ENCODE data around the gene SORT1.
A peak's percentile ranks its signal among the peaks of the same experiment; 100 is the strongest.
"Not testable (repeated sequence)": the region's sequence is repeated elsewhere in the genome, so short reads cannot be mapped to it uniquely, and the experiment has no call there.

SORT1 gene

GRCh38 chr1:109299558-109300343 lies 98.0 kb downstream of the SORT1 start:
- no peak for DNase-seq (ENCODE audit: low read depth in 3 of 3)

- peak in 1 of 3 donors; percentile 20 for DNase-seq (ENCODE audit: low read depth in 3 of 3)
Observed at GRCh38 chr1:109298666-109299557, 98.8 kb downstream of the SORT1 start.

- no peak for DNase-seq (ENCODE audit: low read depth in 3 of 3)
Observed at GRCh38 chr1:109296782-109297181, 100.9 kb downstream of the SORT1 start.

GRCh38 chr1:109295712-109296415 lies 101.9 kb downstream of the SORT1 start:
- no peak for DNase-seq (ENCODE audit: low read depth in 3 of 3)

GRCh38 chr1:109294481-109294880 lies 103.2 kb downstream of the SORT1 start:
- DNase-seq (ENCODE audit: low read depth in 3 of 3): no peak

- no peak for DNase-seq (ENCODE audit: low read depth in 3 of 3)
Observed at GRCh38 chr1:109293026-109293425, 104.7 kb downstream of the SORT1 start.

- DNase-seq (ENCODE audit: low read depth in 3 of 3): no peak
Observed at GRCh38 chr1:109292364-109292763, 105.4 kb downstream of the SORT1 start.

GRCh38 chr1:109290998-109291397 lies 106.7 kb downstream of the SORT1 start:
- DNase-seq (ENCODE audit: low read depth in 3 of 3): no peak

- DNase-seq (ENCODE audit: low read depth in 3 of 3): no peak
Observed at GRCh38 chr1:109290137-109290536, 107.6 kb downstream of the SORT1 start.

GRCh38 chr1:109286762-109287161 lies 111.0 kb downstream of the SORT1 start:
- not testable (repeated sequence) for DNase-seq (ENCODE audit: low read depth in 3 of 3)

- no peak for DNase-seq (ENCODE audit: low read depth in 3 of 3)
Observed at GRCh38 chr1:109283748-109284600, 113.7 kb downstream of the SORT1 start.

- peak; percentile 79 to 91 (median 80) for DNase-seq (ENCODE audit: low read depth in 3 of 3)
Observed at GRCh38 chr1:109282952-109283747, 114.6 kb downstream of the SORT1 start, which contains the start of gene PSRC1. TSS of gene PSRC1 (minus strand) at chr1:109283145.

GRCh38 chr1:109282497-109282951 lies 115.2 kb downstream of the SORT1 start:
- DNase-seq (ENCODE audit: low read depth in 3 of 3): no peak

- no peak for DNase-seq (ENCODE audit: low read depth in 3 of 3)
Observed at GRCh38 chr1:109281680-109282496, 115.8 kb downstream of the SORT1 start.

GRCh38 chr1:109280862-109281261 lies 116.9 kb downstream of the SORT1 start:
- no peak for DNase-seq (ENCODE audit: low read depth in 3 of 3)

GRCh38 chr1:109279615-109280278 lies 118.0 kb downstream of the SORT1 start:
- DNase-seq (ENCODE audit: low read depth in 3 of 3): no peak

- peak; percentile 37 to 66 (median 43) for DNase-seq (ENCODE audit: low read depth in 3 of 3)
Observed at GRCh38 chr1:109277434-109278204, 120.1 kb downstream of the SORT1 start.

All from stimulated activated CD4-positive, alpha-beta T cell treated with anti-CD3 and anti-CD28 coated beads, TNF-alpha, amount 100 ng/mL, for 48 hours (primary cell).